ENCODE results near the gene ETV2. TPM values are rescaled to one million over a fixed set of nuclear protein-coding genes. Genes with fewer than 3 reads are reported as not detected.
A peak's percentile ranks its signal among the peaks of the same experiment; 100 is the strongest.

Gene ETV2
- total RNA-seq, 2 donors from 2014 or later: 1.2 to 6.6 TPM

DNA sequence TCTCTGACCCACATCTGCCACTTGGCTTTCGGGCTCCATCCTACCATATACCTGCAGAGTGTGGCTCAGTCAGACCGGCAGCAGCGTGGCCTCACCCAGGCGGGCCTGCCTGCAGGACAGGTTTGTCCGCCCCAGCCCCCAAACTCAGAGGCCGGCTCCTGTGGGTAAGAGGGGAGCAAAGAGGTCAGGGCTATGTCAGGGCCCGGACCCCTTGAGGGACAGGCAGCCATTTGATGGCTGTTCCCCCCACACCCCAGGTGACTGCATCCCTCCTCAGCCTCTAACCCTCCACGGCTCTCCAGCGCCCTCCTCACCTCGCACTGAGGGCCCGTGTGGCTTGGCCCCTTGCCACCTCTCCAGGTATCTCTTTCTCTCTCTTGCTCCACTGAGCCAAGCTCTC lies 50.5 kb downstream of the ETV2 start:
- Histone ChIP-seq H3K27ac (no peak overlapping the region), H3K36me3 (no peaks in the 10 kb centered on the region), H3K4me1 (replicated peaks) (no peaks in the 10 kb centered on the region), H3K4me3 (no peak overlapping the region), H3K27me3 (replicated peaks; ENCODE audit: insufficient read depth) (no peaks in the 10 kb centered on the region), H3K9me3 (no peaks in the 10 kb centered on the region)
- intact Hi-C loops (cut with DNase I): no loop called here
- DNase-seq (ENCODE audit: low spot score): no peak
- 42% methylated on average over 9 of the region's 11 CpGs for WGBS
- no peak for TF ChIP-seq POLR2AphosphoS5 (IDR thresholded peaks at IDR 0.05)
- TF ChIP-seq, protein P1, sequence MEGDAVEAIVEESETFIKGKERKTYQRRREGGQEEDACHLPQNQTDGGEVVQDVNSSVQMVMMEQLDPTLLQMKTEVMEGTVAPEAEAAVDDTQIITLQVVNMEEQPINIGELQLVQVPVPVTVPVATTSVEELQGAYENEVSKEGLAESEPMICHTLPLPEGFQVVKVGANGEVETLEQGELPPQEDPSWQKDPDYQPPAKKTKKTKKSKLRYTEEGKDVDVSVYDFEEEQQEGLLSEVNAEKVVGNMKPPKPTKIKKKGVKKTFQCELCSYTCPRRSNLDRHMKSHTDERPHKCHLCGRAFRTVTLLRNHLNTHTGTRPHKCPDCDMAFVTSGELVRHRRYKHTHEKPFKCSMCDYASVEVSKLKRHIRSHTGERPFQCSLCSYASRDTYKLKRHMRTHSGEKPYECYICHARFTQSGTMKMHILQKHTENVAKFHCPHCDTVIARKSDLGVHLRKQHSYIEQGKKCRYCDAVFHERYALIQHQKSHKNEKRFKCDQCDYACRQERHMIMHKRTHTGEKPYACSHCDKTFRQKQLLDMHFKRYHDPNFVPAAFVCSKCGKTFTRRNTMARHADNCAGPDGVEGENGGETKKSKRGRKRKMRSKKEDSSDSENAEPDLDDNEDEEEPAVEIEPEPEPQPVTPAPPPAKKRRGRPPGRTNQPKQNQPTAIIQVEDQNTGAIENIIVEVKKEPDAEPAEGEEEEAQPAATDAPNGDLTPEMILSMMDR (IDR thresholded peaks at IDR 0.05): peak in 1 of 4 experiments; percentile 18
- no peak for TF ChIP-seq POLR2A (IDR thresholded peaks at IDR 0.05)

DNA sequence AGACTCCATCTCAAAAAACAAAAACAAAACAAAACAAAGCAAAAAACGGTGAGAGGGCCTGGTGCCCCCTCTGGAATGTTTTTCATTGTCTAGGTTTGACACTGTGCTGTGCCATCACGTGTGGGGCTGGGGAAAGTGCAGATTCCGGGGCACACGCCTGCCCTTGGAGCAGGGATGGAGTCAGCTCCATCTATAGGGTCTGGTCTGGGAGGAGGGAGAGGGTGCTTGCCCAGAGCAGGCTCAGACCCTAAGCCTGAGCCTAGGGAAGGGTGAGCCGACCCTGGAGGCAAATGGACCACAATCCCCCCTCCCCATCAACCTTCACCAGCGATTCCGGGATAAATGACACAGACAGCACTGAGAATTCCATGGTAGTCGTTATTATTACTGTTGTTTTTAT lies 51.9 kb downstream of the ETV2 start:
- Histone ChIP-seq H3K27me3 (replicated peaks; ENCODE audit: insufficient read depth) (no peaks in the 10 kb centered on the region), H3K4me1 (replicated peaks) (no peaks in the 10 kb centered on the region), H3K36me3 (no peaks in the 10 kb centered on the region), H3K4me3 (no peak overlapping the region), H3K9me3 (no peaks in the 10 kb centered on the region), H3K27ac (no peak overlapping the region)
- intact Hi-C loops (cut with DNase I): no loop called here
- TF ChIP-seq, protein P1 (IDR thresholded peaks at IDR 0.05): no peak
- TF ChIP-seq POLR2AphosphoS5 (IDR thresholded peaks at IDR 0.05): no peak
- no peak for TF ChIP-seq POLR2A (IDR thresholded peaks at IDR 0.05)
- WGBS: 17% methylated on average over 8 of the region's 8 CpGs
- no peak for DNase-seq (ENCODE audit: low spot score)

DNA sequence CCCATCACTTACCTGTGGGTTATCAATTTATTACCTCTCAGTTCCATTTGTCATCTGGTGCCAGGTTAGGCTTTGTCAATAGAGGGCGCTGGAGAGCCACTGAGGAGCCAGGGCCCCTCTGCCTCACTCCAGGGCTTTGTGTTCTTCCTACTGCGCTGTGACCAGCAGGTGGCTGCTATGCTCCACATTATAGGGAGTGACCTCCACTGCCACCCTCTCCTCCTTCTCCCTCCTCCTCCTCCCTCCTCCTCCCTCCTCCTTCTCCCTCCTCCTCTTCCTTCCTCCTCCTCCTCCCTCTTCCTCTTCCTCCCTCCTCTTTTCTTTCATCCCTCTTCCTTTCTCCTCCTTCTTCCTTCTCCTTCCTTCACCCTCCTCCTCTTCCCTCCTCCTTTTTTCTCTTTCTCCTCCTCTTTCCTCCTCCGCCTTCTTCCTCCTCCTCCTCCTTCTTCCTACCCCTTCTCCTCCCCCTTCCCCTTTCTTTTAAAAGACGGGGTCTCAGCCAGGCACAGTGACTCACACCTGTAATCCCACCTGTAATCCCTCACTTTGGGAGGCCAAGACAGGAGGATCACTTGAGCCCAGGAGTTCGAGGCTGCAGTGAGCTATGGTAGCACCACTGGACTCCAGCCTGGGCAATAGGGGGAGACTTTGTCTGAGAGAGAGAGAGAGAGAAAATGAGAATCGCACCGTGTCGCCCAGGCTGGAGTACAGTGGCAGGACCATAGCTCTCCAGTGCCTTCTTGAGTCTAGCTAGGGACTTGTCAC lies 52.5 kb downstream of the ETV2 start:
- Histone ChIP-seq H3K9me3 (no peaks in the 10 kb centered on the region), H3K36me3 (no peaks in the 10 kb centered on the region), H3K4me3 (no peak overlapping the region), H3K27me3 (replicated peaks; ENCODE audit: insufficient read depth) (no peaks in the 10 kb centered on the region), H3K4me1 (replicated peaks) (no peaks in the 10 kb centered on the region), H3K27ac (no peak overlapping the region)
- intact Hi-C loops (cut with DNase I): loop anchor here (1.0 kb wide), 1 partner anchor 23 kb away; no protein-coding TSS in a partner anchor
- TF ChIP-seq, protein P1 (IDR thresholded peaks at IDR 0.05): peak; percentile 75 to 97 (median 96)
- TF ChIP-seq POLR2AphosphoS5 (IDR thresholded peaks at IDR 0.05) (peak; percentile 83), POLR2A (IDR thresholded peaks at IDR 0.05) (no peak)
- WGBS: 31% methylated on average over 8 of the region's 8 CpGs
- DNase-seq (ENCODE audit: low spot score): peak; percentile 83

Other genes starting within 250 kb of the ETV2 start
- gene FFAR2, start 193.5 kb upstream of the ETV2 start, total RNA-seq: under 1 TPM in 1 of 2 donors, not detected in 1; 0.87 TPM
- 10 to 100 TPM in 1 of 2 donors, 1 to 10 TPM in 1; 3.6 to 58.6 TPM for gene KRTDAP, start 151.3 kb upstream of the ETV2 start, total RNA-seq
- 10 to 100 TPM; 50.9 to 80.5 TPM for gene DMKN, start 128.1 kb upstream of the ETV2 start, total RNA-seq
- gene SBSN, start 113.4 kb upstream of the ETV2 start, total RNA-seq: 1 to 10 TPM in 1 of 2 donors, under 1 TPM in 1; 0.32 to 4.9 TPM
- gene GAPDHS, start 108.3 kb upstream of the ETV2 start, total RNA-seq: 10 to 100 TPM in 1 of 2 donors, not detected in 1; 13.4 TPM
- 100 to 1,000 TPM; 105 to 120 TPM for gene TMEM147, start 96.1 kb upstream of the ETV2 start, total RNA-seq
- 1 to 10 TPM in 1 of 2 donors, not detected in 1; 1.9 TPM for gene ATP4A, start 78.1 kb upstream of the ETV2 start, total RNA-seq
- not detected for gene PMIS2, start 55.6 kb upstream of the ETV2 start, total RNA-seq
- 10 to 100 TPM; 10.0 to 17.5 TPM for gene HAUS5, start 29.0 kb upstream of the ETV2 start, total RNA-seq
- 100 to 1,000 TPM in 1 of 2 donors, 10 to 100 TPM in 1; 81.4 to 114 TPM for gene RBM42, start 12.7 kb upstream of the ETV2 start, total RNA-seq
- 100 to 1,000 TPM; 334 to 665 TPM for gene COX6B1, start 6.6 kb downstream of the ETV2 start, total RNA-seq
- 1 to 10 TPM; 3.8 to 5.5 TPM for gene UPK1A, start 24.8 kb downstream of the ETV2 start, total RNA-seq
- gene ZBTB32, start 62.8 kb downstream of the ETV2 start, total RNA-seq: 1 to 10 TPM in 1 of 2 donors, not detected in 1; 3.1 TPM
- gene KMT2B, start 76.3 kb downstream of the ETV2 start, total RNA-seq: 10 to 100 TPM; 32.3 to 89.5 TPM
- gene IGFLR1, start 100.7 kb downstream of the ETV2 start, total RNA-seq: 10 to 100 TPM in 1 of 2 donors, 1 to 10 TPM in 1; 9.4 to 16.1 TPM
- gene U2AF1L4, start 103.7 kb downstream of the ETV2 start, total RNA-seq: 10 to 100 TPM; 14.6 to 45.0 TPM
- gene PSENEN, start 103.9 kb downstream of the ETV2 start, total RNA-seq: 10 to 100 TPM; 39.9 to 65.2 TPM
- gene LIN37, start 106.8 kb downstream of the ETV2 start, total RNA-seq: 10 to 100 TPM in 1 of 2 donors, 1 to 10 TPM in 1; 4.2 to 13.0 TPM
- 10 to 100 TPM; 32.2 to 78.5 TPM for gene HSPB6, start 115.3 kb downstream of the ETV2 start, total RNA-seq
- gene PROSER3, start 116.4 kb downstream of the ETV2 start, total RNA-seq: 10 to 100 TPM; 13.6 to 19.2 TPM
- 10 to 100 TPM; 13.2 to 38.1 TPM for gene ARHGAP33, start 133.8 kb downstream of the ETV2 start, total RNA-seq
- not detected for gene PRODH2, start 171.1 kb downstream of the ETV2 start, total RNA-seq
- gene NPHS1, start 210.8 kb downstream of the ETV2 start, total RNA-seq: under 1 TPM in 1 of 2 donors, not detected in 1; 0.23 TPM
- gene KIRREL2, start 215.2 kb downstream of the ETV2 start, total RNA-seq: 1 to 10 TPM in 1 of 2 donors, not detected in 1; 1.2 TPM
- 10 to 100 TPM in 1 of 2 donors, 1 to 10 TPM in 1; 3.6 to 38.0 TPM for gene APLP1, start 226.8 kb downstream of the ETV2 start, total RNA-seq